Liver (tissue), 9 donors: Measurements from ENCODE around the gene RGS3. TPM values are rescaled to one million over a fixed set of nuclear protein-coding genes. Genes with fewer than 3 reads are reported as not detected.

Experiments used
- DNase-seq: peaks from one replicate; pipeline ENCODE4 v3.0.0-alpha.2; 2017; ENCODE audit warnings: low spot score
- H3K27ac ChIP-seq, 2 donors: one replicate each; pipeline ENCODE4 v1.7.0; 2013; ENCODE audit warnings: inconsistent platforms in 2 of 2, low read length in 2 of 2, control low read depth in 1 of 2, low read depth in 1 of 2, mild to moderate bottlenecking in 1 of 2
- H3K27me3 ChIP-seq, 4 donors: one replicate each; pipeline versions ENCODE4 v1.6.1 to v1.7.0; 2013; ENCODE audit warnings: low read length in 3 of 4, inconsistent platforms in 1 of 4, mild to moderate bottlenecking in 1 of 4, moderate library complexity in 1 of 4; ENCODE audit not compliant: control insufficient read depth in 4 of 4, insufficient read depth in 4 of 4
- H3K36me3 ChIP-seq, 4 donors: one replicate each; pipeline versions ENCODE4 v1.6.1 to v1.7.0; 2013; ENCODE audit warnings: low read length in 3 of 4, mild to moderate bottlenecking in 3 of 4, low read depth in 1 of 4, moderate library complexity in 1 of 4; ENCODE audit not compliant: control insufficient read depth in 4 of 4, insufficient read depth in 3 of 4
- H3K4me1 ChIP-seq, 4 donors: one replicate each; pipeline versions ENCODE4 v1.6.1 to v1.7.0; 2013; ENCODE audit warnings: low read length in 3 of 4, mild to moderate bottlenecking in 3 of 4, moderate library complexity in 1 of 4; ENCODE audit not compliant: control insufficient read depth in 4 of 4, insufficient read depth in 4 of 4
- H3K4me3 ChIP-seq, 3 donors: one replicate each; pipeline versions ENCODE4 v1.6.1 to v1.7.0; 2013; ENCODE audit warnings: low read length in 3 of 3, control low read depth in 1 of 3, low read depth in 1 of 3, mild to moderate bottlenecking in 1 of 3
- H3K9ac ChIP-seq, 2 donors: one replicate each; pipeline ENCODE4 v1.7.0; 2013; ENCODE audit warnings: low read length in 2 of 2, mild to moderate bottlenecking in 2 of 2, moderate library complexity in 2 of 2, control low read depth in 1 of 2, low read depth in 1 of 2
- H3K9me3 ChIP-seq, 4 donors: one replicate each; pipeline versions ENCODE4 v1.6.1 to v1.7.0; 2013; ENCODE audit warnings: low read length in 3 of 4; ENCODE audit not compliant: control insufficient read depth in 4 of 4
- EGR1 ChIP-seq, 2 donors: IDR thresholded peaks; 2 replicates each; pipeline ENCODE4 v1.6.1; 2016 to 2018; ENCODE audit warnings: antibody characterized with exemption in 2 of 2, low read depth in 2 of 2
- FOXA1 ChIP-seq: IDR thresholded peaks from 2 replicates; pipeline ENCODE4 v1.6.1; 2016; ENCODE audit warnings: antibody characterized with exemption
- HNF4A ChIP-seq, 2 donors: conservative IDR thresholded peaks; 2 replicates each; pipeline ENCODE4 v1.6.1; 2016; ENCODE audit warnings: antibody characterized with exemption in 2 of 2, mild to moderate bottlenecking in 2 of 2
- HNF4G ChIP-seq: IDR thresholded peaks from 2 replicates; pipeline ENCODE4 v1.6.1; 2016; ENCODE audit warnings: antibody characterized with exemption
- JUND ChIP-seq, 2 donors: IDR thresholded peaks; 2 replicates each; pipeline ENCODE4 v1.6.1; 2016; ENCODE audit warnings: antibody characterized with exemption in 2 of 2
- RAD21 ChIP-seq, 2 donors: IDR thresholded peaks; 2 replicates each; pipeline ENCODE4 v1.6.1; 2016; ENCODE audit warnings: antibody characterized with exemption in 2 of 2, mild to moderate bottlenecking in 2 of 2
- RXRA ChIP-seq, 2 donors: IDR thresholded peaks; 2 replicates each; pipeline ENCODE4 v1.6.1; 2017 to 2018; ENCODE audit warnings: antibody characterized with exemption in 2 of 2, mild to moderate bottlenecking in 1 of 2
- SP1 ChIP-seq: IDR thresholded peaks from 2 replicates; pipeline ENCODE4 v1.6.1; 2018; ENCODE audit warnings: antibody characterized with exemption, mild to moderate bottlenecking
- TAF1 ChIP-seq: conservative IDR thresholded peaks from 2 replicates; pipeline ENCODE4 v1.6.1; 2016; ENCODE audit warnings: antibody characterized with exemption, mild to moderate bottlenecking
- YY1 ChIP-seq: IDR thresholded peaks from 2 replicates; pipeline ENCODE4 v1.6.1; 2016; ENCODE audit warnings: antibody characterized with exemption, mild to moderate bottlenecking
- WGBS: extraction: QIAGEN DNeasy Blood & Tissue Kit; methylation state at CpG from one replicate; pipeline ENCODE4 v1.1.7; 2013; 5-methylcytosine and 5-hydroxymethylcytosine counted together
- polyA plus RNA-seq, 2 donors: library from polyadenylated mRNA; stranded (reverse) in 1 of 2; unstranded in 1 of 2; fragments of 200-250 nt in 1 of 2; fragments of >200 nt in 1 of 2; fragmentation: Nextera tagmentation in 1 of 2; extraction: Ambion mirVana in 1 of 2; gene quantifications; one replicate each; pipeline versions ENCODE4 v1.2.1 to v1.2.3, GENCODE V29; 2013 to 2015
- total RNA-seq, 2 donors: library from RNA; depleted of rRNA; stranded (reverse); fragments of >200 nt; gene quantifications; one replicate each; pipeline ENCODE4 v1.2.3, GENCODE V29; 2014
- TF ChIP-seq, protein P1 (sequence below): fragments of 150-350 bp; IDR thresholded peaks from 2 replicates; pipeline ENCODE4 v1.5.1; 2017; ENCODE audit warnings: improper control_type of control experiment, low read depth, low read length; ENCODE audit not compliant: missing input control
- TF ChIP-seq, protein P2 (sequence below): IDR thresholded peaks from 2 replicates; pipeline ENCODE4 v1.6.1; 2016; ENCODE audit warnings: antibody characterized with exemption
- TF ChIP-seq, protein P3 (sequence below): IDR thresholded peaks from 2 replicates; pipeline ENCODE4 v1.6.1; 2016; ENCODE audit warnings: antibody characterized with exemption
- TF ChIP-seq, protein P4 (sequence below): IDR thresholded peaks from 2 replicates; pipeline ENCODE4 v1.6.1; 2016; ENCODE audit warnings: antibody characterized with exemption, mild to moderate bottlenecking
- donor health status: healthy.
- donor health status: healthy.
- donor health status: healthy.
- donor health status: healthy.
- donor health status: healthy.

RGS3 gene
- total and polyA plus RNA-seq, 4 donors, result 13.0 to 65.0 (median 28.3) TPM

DNA sequence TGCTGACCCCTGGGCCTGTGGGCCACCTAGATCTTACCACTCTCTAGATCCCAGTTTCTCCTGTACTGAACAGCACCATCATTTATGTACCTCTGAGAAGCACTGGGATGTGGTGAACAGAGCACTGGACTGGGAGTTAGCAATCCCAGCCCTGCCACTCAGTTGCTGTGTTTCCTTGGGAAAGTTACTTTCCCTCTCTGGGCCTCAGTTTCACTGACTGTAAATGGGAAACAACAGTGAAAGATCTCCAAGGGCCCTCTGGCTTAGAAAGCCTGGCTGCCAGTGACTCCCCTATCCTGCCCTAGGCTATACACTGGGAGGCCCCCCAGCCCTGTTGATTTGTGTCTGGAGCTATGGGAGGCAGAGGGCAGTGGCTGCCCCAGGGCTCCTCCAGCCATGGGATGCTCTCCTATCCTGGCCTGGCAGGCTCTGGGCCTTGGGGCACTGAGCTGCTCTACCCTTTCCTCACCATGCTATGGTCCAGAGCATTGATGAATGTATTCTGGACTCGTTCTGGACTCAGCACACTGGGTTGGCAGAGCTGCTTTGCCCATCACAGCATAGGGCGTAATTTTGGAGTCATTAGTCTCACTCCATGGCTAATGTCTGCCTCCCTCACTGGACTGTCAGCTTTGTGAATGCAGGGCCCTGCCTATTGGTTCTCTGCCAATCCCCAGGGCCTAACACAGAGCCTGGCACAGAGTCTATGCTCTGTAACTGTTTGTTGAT is 99.3 kb downstream of the RGS3 start:
- Histone ChIP-seq H3K4me3 (no peak overlapping the region), H3K9me3 (no peaks in the 10 kb centered on the region), H3K9ac (no peak overlapping the region), H3K36me3 (no peaks in the 10 kb centered on the region), H3K27ac (no peak overlapping the region), H3K4me1 (peaks cover 3 to 19% (median 10%) of the 10 kb centered on the region in 4 donors), H3K27me3 (no peaks in the 10 kb centered on the region)
- TF ChIP-seq, protein P1, sequence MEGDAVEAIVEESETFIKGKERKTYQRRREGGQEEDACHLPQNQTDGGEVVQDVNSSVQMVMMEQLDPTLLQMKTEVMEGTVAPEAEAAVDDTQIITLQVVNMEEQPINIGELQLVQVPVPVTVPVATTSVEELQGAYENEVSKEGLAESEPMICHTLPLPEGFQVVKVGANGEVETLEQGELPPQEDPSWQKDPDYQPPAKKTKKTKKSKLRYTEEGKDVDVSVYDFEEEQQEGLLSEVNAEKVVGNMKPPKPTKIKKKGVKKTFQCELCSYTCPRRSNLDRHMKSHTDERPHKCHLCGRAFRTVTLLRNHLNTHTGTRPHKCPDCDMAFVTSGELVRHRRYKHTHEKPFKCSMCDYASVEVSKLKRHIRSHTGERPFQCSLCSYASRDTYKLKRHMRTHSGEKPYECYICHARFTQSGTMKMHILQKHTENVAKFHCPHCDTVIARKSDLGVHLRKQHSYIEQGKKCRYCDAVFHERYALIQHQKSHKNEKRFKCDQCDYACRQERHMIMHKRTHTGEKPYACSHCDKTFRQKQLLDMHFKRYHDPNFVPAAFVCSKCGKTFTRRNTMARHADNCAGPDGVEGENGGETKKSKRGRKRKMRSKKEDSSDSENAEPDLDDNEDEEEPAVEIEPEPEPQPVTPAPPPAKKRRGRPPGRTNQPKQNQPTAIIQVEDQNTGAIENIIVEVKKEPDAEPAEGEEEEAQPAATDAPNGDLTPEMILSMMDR, result no peak
- TF ChIP-seq TAF1 (no peak), HNF4A (conservative IDR thresholded peaks at IDR 0.05) (no peak), JUND (IDR thresholded peaks at IDR 0.05) (no peak), YY1 (no peak), RXRA (IDR thresholded peaks at IDR 0.05) (no peak), RAD21 (IDR thresholded peaks at IDR 0.05) (no peak), HNF4G (no peak), FOXA1 (no peak), SP1 (no peak), EGR1 (IDR thresholded peaks at IDR 0.05; ENCODE audit: low read depth in 2 of 2) (no peak)
- TF ChIP-seq, protein P2, sequence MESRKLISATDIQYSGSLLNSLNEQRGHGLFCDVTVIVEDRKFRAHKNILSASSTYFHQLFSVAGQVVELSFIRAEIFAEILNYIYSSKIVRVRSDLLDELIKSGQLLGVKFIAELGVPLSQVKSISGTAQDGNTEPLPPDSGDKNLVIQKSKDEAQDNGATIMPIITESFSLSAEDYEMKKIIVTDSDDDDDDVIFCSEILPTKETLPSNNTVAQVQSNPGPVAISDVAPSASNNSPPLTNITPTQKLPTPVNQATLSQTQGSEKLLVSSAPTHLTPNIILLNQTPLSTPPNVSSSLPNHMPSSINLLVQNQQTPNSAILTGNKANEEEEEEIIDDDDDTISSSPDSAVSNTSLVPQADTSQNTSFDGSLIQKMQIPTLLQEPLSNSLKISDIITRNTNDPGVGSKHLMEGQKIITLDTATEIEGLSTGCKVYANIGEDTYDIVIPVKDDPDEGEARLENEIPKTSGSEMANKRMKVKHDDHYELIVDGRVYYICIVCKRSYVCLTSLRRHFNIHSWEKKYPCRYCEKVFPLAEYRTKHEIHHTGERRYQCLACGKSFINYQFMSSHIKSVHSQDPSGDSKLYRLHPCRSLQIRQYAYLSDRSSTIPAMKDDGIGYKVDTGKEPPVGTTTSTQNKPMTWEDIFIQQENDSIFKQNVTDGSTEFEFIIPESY, result no peak
- TF ChIP-seq, protein P3, sequence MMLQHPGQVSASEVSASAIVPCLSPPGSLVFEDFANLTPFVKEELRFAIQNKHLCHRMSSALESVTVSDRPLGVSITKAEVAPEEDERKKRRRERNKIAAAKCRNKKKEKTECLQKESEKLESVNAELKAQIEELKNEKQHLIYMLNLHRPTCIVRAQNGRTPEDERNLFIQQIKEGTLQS, result no peak
- TF ChIP-seq, protein P4, sequence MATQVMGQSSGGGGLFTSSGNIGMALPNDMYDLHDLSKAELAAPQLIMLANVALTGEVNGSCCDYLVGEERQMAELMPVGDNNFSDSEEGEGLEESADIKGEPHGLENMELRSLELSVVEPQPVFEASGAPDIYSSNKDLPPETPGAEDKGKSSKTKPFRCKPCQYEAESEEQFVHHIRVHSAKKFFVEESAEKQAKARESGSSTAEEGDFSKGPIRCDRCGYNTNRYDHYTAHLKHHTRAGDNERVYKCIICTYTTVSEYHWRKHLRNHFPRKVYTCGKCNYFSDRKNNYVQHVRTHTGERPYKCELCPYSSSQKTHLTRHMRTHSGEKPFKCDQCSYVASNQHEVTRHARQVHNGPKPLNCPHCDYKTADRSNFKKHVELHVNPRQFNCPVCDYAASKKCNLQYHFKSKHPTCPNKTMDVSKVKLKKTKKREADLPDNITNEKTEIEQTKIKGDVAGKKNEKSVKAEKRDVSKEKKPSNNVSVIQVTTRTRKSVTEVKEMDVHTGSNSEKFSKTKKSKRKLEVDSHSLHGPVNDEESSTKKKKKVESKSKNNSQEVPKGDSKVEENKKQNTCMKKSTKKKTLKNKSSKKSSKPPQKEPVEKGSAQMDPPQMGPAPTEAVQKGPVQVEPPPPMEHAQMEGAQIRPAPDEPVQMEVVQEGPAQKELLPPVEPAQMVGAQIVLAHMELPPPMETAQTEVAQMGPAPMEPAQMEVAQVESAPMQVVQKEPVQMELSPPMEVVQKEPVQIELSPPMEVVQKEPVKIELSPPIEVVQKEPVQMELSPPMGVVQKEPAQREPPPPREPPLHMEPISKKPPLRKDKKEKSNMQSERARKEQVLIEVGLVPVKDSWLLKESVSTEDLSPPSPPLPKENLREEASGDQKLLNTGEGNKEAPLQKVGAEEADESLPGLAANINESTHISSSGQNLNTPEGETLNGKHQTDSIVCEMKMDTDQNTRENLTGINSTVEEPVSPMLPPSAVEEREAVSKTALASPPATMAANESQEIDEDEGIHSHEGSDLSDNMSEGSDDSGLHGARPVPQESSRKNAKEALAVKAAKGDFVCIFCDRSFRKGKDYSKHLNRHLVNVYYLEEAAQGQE, result no peak
- no peak for DNase-seq
- 71% methylated on average over 2 of the region's 2 CpGs for WGBS
